NT2/D1 (cell line): ENCODE results near the gene TMPRSS9.

Experiments
- SUZ12 ChIP-seq: IDR thresholded peaks from 2 replicates; pipeline ENCODE4 v1.6.1; 2011; ENCODE audit not compliant: insufficient read length, insufficient read depth; ENCODE audit errors: extremely low read depth
- YY1 ChIP-seq: IDR thresholded peaks from 2 replicates; pipeline ENCODE4 v1.6.1; 2011; ENCODE audit not compliant: insufficient read length, insufficient read depth
- ZNF274 ChIP-seq: IDR thresholded peaks from 2 replicates; pipeline ENCODE4 v1.6.1; 2011; ENCODE audit warnings: mild to moderate bottlenecking, low read depth, low read length

DNA sequence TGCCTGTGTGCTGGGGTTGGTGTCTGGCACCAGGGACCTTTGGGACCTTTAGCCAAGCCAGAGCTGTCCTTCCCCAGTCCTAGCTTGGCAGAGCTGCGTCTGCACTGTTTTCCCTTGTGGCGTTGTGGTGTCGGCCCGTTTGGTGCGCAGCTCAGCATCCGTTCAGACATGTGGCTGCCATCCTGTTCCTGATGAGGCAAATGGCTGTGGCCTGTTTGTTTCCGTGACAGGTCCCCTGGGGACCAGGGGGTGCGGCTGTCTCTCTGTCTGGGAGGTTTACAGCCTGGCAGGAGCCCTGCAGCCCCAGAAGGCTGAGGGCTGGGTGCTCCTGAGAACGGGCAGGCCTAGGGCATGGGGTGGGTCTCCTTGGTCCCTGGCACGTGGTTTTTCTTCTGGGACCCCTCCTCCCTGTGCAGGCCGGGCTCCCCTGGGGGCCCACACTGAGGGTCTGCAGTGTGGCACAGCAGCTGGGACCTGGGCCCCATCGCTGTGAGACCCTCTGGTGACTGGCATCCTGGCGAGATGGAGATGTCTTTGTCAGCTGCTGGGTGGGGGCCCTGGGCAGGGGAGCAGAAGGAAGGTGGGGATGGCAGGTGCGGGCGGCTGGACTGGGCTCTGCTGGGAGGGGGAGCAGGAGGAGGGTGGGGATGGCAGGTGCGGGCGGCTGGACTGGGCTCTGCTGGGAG lies 27.6 kb upstream of the TMPRSS9 start:
- TF ChIP-seq YY1 (no peak), ZNF274 (no peak), SUZ12 (no peak)
